HepG2 (cell line): Measurements from ENCODE around the gene ODAD4. TPM values are rescaled to one million over a fixed set of nuclear protein-coding genes. Genes with fewer than 3 reads are reported as not detected.

Source experiments
- ADNP ChIP-seq: sonication (generic); formaldehyde crosslinking; IDR thresholded peaks from 2 replicates; pipeline ENCODE4 v1.4.0; 2020; ENCODE audit warnings: missing genetic modification reagents
- AKAP8 ChIP-seq: sonication (generic); formaldehyde crosslinking; IDR thresholded peaks from 2 replicates; pipeline ENCODE4 v1.5.1; 2020; ENCODE audit warnings: mild to moderate bottlenecking, missing genetic modification reagents
- CERS6 ChIP-seq: sonication (generic); formaldehyde crosslinking; IDR thresholded peaks from 2 replicates; pipeline ENCODE4 v1.5.0; 2020; ENCODE audit warnings: missing genetic modification reagents
- E2F1 ChIP-seq: sonication (generic); formaldehyde crosslinking; IDR thresholded peaks from 2 replicates; pipeline ENCODE4 v1.5.0; 2020; ENCODE audit warnings: missing genetic modification reagents
- HDAC6 ChIP-seq: fragments of 200-600 bp; sonication (generic); IDR thresholded peaks from 2 replicates; pipeline ENCODE4 v1.7.0; 2017; ENCODE audit warnings: mild to moderate bottlenecking, antibody characterized with exemption, low read length, low read depth
- HNRNPL ChIP-seq: fragments of 200-400 bp; formaldehyde crosslinking; IDR thresholded peaks from 2 replicates; pipeline ENCODE4 v1.6.1; 2017; ENCODE audit warnings: mild to moderate bottlenecking, low read depth, low read length
- KDM2A ChIP-seq: sonication (generic); formaldehyde crosslinking; IDR thresholded peaks from 2 replicates; pipeline ENCODE4 v1.4.0; 2020; ENCODE audit warnings: low read depth, missing genetic modification reagents, borderline replicate concordance
- PAWR ChIP-seq: sonication (generic); formaldehyde crosslinking; IDR thresholded peaks from 2 replicates; pipeline ENCODE4 v1.4.0; 2020; ENCODE audit warnings: missing genetic modification reagents, mild to moderate bottlenecking, borderline replicate concordance
- POLR2AphosphoS5 ChIP-seq: IDR thresholded peaks from 2 replicates; pipeline ENCODE4 v1.6.1; 2012; ENCODE audit warnings: low read depth, low read length
- SRF ChIP-seq: IDR thresholded peaks from 2 replicates; pipeline ENCODE4 v1.6.1; 2011; ENCODE audit warnings: mild to moderate bottlenecking, low read depth, low read length, moderate library complexity
- ZNF17 ChIP-seq: sonication (generic); formaldehyde crosslinking; IDR thresholded peaks from 2 replicates; pipeline ENCODE4 v1.5.0; 2020; ENCODE audit warnings: mild to moderate bottlenecking, missing genetic modification reagents
- ZNF513 ChIP-seq: sonication (generic); formaldehyde crosslinking; conservative IDR thresholded peaks from 2 replicates; pipeline ENCODE4 v1.5.0; 2020; ENCODE audit warnings: missing genetic modification reagents
- polyA plus RNA-seq, 8 experiments: library from polyadenylated mRNA; depleted of rRNA in 3 of 8; stranded (reverse) in 7 of 8; unstranded in 1 of 8; fragments of >200 nt; fragmentation: Illumina TruSeq in 4 of 8; extraction: Trizol in 4 of 8; gene quantifications; 2 replicates each; pipeline versions ENCODE4 v1.2.1 to v1.2.3, GENCODE V29; 2011 to 2016; ENCODE audit warnings: low read depth in 4 of 8, missing spikeins in 1 of 8, mixed read lengths in 1 of 8; ENCODE audit not compliant: insufficient read depth in 1 of 8
- total RNA-seq, 5 experiments: library from RNA; depleted of rRNA; stranded (reverse); fragments of >200 nt; fragmentation: Illumina TruSeq; extraction: Trizol; gene quantifications; 2 replicates each; pipeline ENCODE4 v1.2.3, GENCODE V29; 2016; ENCODE audit warnings: low read depth in 1 of 5
- TF ChIP-seq, protein P1 (sequence below): sonication (generic); formaldehyde crosslinking; IDR thresholded peaks from 2 replicates; pipeline ENCODE4 v1.4.0; 2020; ENCODE audit warnings: missing genetic modification reagents
- TF ChIP-seq, protein P2 (sequence below): sonication (generic); formaldehyde crosslinking; IDR thresholded peaks from 2 replicates; pipeline ENCODE4 v1.5.0; 2020; ENCODE audit warnings: missing genetic modification reagents
- TF ChIP-seq, protein P3 (sequence below): sonication (generic); formaldehyde crosslinking; IDR thresholded peaks from 2 replicates; pipeline ENCODE4 v1.5.0; 2020; ENCODE audit warnings: mild to moderate bottlenecking, missing genetic modification reagents

The ODAD4 gene
- total and polyA plus RNA-seq, 2 of the 13 experiments (the other 11 are each of a cell fraction or from before 2014, with no cell fraction given), result 0.48 to 0.53 TPM

- TF ChIP-seq, protein P1, sequence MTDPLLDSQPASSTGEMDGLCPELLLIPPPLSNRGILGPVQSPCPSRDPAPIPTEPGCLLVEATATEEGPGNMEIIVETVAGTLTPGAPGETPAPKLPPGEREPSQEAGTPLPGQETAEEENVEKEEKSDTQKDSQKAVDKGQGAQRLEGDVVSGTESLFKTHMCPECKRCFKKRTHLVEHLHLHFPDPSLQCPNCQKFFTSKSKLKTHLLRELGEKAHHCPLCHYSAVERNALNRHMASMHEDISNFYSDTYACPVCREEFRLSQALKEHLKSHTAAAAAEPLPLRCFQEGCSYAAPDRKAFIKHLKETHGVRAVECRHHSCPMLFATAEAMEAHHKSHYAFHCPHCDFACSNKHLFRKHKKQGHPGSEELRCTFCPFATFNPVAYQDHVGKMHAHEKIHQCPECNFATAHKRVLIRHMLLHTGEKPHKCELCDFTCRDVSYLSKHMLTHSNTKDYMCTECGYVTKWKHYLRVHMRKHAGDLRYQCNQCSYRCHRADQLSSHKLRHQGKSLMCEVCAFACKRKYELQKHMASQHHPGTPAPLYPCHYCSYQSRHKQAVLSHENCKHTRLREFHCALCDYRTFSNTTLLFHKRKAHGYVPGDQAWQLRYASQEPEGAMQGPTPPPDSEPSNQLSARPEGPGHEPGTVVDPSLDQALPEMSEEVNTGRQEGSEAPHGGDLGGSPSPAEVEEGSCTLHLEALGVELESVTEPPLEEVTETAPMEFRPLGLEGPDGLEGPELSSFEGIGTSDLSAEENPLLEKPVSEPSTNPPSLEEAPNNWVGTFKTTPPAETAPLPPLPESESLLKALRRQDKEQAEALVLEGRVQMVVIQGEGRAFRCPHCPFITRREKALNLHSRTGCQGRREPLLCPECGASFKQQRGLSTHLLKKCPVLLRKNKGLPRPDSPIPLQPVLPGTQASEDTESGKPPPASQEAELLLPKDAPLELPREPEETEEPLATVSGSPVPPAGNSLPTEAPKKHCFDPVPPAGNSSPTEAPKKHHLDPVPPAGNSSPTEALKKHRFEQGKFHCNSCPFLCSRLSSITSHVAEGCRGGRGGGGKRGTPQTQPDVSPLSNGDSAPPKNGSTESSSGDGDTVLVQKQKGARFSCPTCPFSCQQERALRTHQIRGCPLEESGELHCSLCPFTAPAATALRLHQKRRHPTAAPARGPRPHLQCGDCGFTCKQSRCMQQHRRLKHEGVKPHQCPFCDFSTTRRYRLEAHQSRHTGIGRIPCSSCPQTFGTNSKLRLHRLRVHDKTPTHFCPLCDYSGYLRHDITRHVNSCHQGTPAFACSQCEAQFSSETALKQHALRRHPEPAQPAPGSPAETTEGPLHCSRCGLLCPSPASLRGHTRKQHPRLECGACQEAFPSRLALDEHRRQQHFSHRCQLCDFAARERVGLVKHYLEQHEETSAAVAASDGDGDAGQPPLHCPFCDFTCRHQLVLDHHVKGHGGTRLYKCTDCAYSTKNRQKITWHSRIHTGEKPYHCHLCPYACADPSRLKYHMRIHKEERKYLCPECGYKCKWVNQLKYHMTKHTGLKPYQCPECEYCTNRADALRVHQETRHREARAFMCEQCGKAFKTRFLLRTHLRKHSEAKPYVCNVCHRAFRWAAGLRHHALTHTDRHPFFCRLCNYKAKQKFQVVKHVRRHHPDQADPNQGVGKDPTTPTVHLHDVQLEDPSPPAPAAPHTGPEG, result peak; percentile 29; the same call in 1 of the 2 replicates
- TF ChIP-seq E2F1 (CRISPR knock-in tag), result peak; percentile 60
- TF ChIP-seq SRF, result peak; percentile 38; the same call in 1 of the 2 replicates
- 0 out of 2 replicates have a peak, but pooled peaks have one; percentile 43 for TF ChIP-seq PAWR
- TF ChIP-seq, protein P2, sequence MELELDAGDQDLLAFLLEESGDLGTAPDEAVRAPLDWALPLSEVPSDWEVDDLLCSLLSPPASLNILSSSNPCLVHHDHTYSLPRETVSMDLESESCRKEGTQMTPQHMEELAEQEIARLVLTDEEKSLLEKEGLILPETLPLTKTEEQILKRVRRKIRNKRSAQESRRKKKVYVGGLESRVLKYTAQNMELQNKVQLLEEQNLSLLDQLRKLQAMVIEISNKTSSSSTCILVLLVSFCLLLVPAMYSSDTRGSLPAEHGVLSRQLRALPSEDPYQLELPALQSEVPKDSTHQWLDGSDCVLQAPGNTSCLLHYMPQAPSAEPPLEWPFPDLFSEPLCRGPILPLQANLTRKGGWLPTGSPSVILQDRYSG (CRISPR knock-in tag), result no peak
- TF ChIP-seq POLR2AphosphoS5, result peak; percentile 89
- TF ChIP-seq ZNF513 (CRISPR knock-in tag), result no peak; the same call in 1 of the 2 replicates
- no peak for TF ChIP-seq HDAC6
- 0 out of 2 replicates have a peak, but pooled peaks have one; percentile 59 for TF ChIP-seq HNRNPL
- TF ChIP-seq ADNP (CRISPR knock-in tag), result no peak
- no peak for TF ChIP-seq CERS6 (CRISPR knock-in tag)
- TF ChIP-seq ZNF17 (CRISPR knock-in tag), result no peak
- TF ChIP-seq, protein P3, sequence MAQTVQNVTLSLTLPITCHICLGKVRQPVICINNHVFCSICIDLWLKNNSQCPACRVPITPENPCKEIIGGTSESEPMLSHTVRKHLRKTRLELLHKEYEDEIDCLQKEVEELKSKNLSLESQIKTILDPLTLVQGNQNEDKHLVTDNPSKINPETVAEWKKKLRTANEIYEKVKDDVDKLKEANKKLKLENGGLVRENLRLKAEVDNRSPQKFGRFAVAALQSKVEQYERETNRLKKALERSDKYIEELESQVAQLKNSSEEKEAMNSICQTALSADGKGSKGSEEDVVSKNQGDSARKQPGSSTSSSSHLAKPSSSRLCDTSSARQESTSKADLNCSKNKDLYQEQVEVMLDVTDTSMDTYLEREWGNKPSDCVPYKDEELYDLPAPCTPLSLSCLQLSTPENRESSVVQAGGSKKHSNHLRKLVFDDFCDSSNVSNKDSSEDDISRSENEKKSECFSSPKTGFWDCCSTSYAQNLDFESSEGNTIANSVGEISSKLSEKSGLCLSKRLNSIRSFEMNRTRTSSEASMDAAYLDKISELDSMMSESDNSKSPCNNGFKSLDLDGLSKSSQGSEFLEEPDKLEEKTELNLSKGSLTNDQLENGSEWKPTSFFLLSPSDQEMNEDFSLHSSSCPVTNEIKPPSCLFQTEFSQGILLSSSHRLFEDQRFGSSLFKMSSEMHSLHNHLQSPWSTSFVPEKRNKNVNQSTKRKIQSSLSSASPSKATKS (CRISPR knock-in tag), result no peak
- TF ChIP-seq AKAP8 (CRISPR knock-in tag), result 0 out of 2 replicates have a peak, but pooled peaks have one; percentile 62
- TF ChIP-seq KDM2A (CRISPR knock-in tag), result 0 out of 2 replicates have a peak, but pooled peaks have one; percentile 39
These were observed 11.9 kb upstream of the ODAD4 start, which contains the start of gene ACLY (continued) for GRCh38 chr17:41918314-41919164.
